HG03196 (cell line): Measurements from ENCODE around the gene TTC9B.
"Not testable (repeated sequence)": the region's sequence is repeated elsewhere in the genome, so short reads cannot be mapped to it uniquely, and the experiment has no call there.

Experiments
- ATAC-seq: cut with Tn5 transposase; IDR thresholded peaks from one replicate; pipeline ENCODE4 v1.9.1; 2021; ENCODE audit not compliant: unreplicated experiment

Gene TTC9B

DNA sequence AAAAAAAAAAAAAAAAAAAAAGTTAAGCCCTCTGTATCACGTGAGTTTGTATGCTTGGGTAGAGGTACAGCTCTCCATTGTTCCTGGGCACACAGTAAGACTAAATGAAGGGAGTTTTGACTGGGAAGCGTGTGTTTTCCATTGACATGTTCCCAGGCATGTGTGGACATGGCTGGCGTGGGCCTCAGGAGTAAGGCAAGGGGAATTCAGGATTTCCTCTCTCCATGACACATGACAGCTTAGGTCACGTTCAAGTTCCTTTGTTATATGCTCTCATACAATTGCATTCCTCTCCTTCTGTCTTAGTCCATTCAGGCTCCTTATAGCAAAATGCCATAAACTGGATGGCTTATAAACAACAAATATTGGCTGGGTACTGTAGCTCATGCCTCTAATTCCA lies 44.1 kb downstream of the TTC9B start:
- ATAC-seq, result no peak

DNA sequence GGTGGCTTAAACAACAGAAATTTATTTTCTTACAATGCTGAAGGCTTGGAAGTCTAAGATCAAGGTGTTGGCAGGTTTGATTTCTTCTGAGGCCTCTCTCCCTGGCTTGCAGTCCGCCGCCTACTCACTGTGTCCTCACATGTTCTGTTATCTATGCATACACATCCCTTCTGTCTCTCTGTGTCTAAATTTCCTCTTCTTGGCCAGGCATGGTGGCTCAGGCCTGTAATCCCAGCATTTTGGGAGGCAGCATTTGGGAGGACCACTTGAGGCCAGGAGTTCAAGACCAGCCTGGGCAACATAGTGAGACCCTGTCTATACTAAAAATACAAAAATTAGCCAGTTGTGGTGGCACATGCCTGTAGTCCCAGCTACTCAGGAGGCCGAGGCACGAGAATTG lies 46.9 kb downstream of the TTC9B start:
- ATAC-seq, result not testable (repeated sequence)

DNA sequence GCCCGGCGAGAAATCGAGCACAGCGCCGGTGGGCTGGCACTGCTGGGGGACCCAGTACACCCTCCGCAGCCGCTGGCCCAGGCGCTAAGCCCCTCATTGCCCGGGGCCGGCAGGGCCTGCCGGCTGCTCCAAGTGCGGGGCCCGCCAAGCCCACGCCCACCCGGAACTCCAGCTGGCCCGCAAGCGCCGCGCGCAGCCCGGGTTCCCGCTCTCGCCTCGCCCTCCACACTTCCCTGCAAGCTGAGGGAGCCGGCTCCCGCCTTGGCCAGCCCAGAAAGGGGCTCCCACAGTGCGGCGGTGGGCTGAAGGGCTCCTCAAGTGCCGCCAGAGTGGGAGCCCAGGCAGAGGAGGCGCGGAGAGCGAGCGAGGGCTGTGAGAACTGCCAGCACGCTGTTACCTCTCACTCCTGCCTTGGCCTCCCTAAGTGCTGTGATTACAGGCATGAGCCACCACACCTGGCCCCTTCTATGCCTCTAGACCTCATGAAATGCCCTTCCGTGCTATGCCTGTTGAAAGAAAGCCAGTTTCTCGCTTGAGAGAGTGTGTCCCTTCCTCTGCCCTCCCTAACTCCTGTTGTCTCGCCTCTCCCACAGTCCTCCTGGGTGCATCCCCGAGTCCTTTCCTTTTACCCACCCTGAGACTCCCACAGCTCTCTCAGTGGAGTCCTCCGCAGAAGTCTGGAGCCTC lies 47.7 kb downstream of the TTC9B start:
- ATAC-seq, result not testable (repeated sequence)

DNA sequence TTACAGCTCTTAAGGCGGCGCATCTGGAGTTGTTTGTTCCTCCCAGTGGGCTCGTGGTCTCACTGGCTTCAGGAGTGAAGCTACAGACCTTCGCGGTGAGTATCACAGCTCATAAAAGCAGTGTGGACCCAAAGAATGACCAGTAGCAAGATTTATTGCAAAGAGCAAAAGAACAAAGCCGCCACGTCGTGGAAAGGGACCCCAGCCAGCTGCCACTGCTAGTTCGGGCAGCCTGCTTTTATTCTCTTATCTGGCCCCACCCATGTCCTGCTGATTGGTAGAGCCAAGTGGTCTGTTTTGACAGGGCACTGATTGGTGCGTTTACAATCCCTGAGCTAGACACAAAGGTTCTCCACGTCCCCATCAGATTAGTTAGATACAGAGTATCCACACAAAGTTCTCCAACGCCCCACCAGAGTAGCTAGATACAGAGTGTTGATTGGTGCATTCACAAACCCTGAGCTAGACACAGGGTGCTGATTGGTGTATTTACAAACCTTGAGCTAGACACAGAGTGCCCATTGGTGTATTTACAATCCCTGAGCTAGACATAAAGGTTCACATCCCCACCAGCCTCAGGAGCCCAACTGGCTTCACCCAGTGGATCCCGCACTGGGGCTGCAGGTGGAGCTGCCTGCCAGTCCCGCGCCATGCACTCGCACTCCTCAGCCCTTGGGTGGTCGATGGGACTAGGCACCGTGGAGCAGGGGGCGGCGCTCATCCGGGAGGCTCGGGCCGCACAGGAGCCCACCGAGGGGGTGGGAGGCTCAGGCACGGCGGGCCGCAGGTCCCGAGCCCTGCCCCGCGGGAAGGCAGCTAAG lies 48.5 kb downstream of the TTC9B start:
- ATAC-seq, result not testable (repeated sequence)
